Hepatocyte (in vitro differentiated cells): ENCODE data around the gene MYO5C.

Experiments
- EZH2 ChIP-seq: fragments of 200-600 bp; sonication (generic); IDR thresholded peaks from 2 replicates; pipeline ENCODE4 v1.6.1; 2016; ENCODE audit warnings: antibody characterized with exemption, mild to moderate bottlenecking, borderline replicate concordance
- TF ChIP-seq, protein P1 (sequence below): fragments of 200-600 bp; sonication (generic); IDR thresholded peaks from 2 replicates; pipeline ENCODE4 v1.5.1; 2016; ENCODE audit warnings: antibody characterized with exemption, mild to moderate bottlenecking; ENCODE audit not compliant: poor library complexity

GRCh38 chr15:52241489-52241888 lies 54.1 kb downstream of the MYO5C start:
- TF ChIP-seq EZH2 = no peak
- TF ChIP-seq, protein P1, sequence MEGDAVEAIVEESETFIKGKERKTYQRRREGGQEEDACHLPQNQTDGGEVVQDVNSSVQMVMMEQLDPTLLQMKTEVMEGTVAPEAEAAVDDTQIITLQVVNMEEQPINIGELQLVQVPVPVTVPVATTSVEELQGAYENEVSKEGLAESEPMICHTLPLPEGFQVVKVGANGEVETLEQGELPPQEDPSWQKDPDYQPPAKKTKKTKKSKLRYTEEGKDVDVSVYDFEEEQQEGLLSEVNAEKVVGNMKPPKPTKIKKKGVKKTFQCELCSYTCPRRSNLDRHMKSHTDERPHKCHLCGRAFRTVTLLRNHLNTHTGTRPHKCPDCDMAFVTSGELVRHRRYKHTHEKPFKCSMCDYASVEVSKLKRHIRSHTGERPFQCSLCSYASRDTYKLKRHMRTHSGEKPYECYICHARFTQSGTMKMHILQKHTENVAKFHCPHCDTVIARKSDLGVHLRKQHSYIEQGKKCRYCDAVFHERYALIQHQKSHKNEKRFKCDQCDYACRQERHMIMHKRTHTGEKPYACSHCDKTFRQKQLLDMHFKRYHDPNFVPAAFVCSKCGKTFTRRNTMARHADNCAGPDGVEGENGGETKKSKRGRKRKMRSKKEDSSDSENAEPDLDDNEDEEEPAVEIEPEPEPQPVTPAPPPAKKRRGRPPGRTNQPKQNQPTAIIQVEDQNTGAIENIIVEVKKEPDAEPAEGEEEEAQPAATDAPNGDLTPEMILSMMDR = no peak
